Erythroblast (primary cell): ENCODE results near the gene IVD.

Experiments
- GATA1 ChIP-seq: IDR thresholded peaks from 2 replicates; pipeline ENCODE4 v1.6.1; 2011; ENCODE audit warnings: low read depth, mild to moderate bottlenecking, control low read depth, low read length, moderate library complexity
- POLR2A ChIP-seq: IDR thresholded peaks from 2 replicates; pipeline ENCODE4 v1.6.1; 2011; ENCODE audit warnings: mild to moderate bottlenecking, low read length

DNA sequence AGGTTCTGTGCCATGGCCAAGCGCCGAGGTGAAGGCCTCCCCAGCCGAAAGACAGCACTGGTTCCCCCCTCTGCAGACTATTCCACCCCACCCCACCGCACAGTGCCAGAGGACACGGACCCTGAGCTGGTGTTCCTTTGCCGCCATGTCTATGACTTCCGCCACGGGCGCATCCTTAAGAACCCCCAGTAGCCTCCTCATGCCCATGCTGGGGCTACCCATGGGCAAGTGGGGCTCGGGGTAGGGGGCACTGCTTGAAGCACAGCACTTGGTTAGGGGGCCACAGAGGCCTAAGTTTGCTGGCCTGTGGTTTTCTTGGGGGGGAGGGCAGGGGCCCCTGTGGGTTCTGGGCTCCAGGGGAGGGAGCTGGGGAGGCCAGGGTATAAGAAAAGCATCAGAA, 60.3 kb downstream of the IVD start:
- TF ChIP-seq POLR2A (no peak), GATA1 (no peak)
